ENCODE data around the gene NFE2L1.
"Not testable (repeated sequence)": the region's sequence is repeated elsewhere in the genome, so short reads cannot be mapped to it uniquely, and the experiment has no call there.

The NFE2L1 gene

GRCh38 chr17:48072811-48073210, 24.7 kb downstream of the NFE2L1 start:
- DNase-seq: not testable (repeated sequence)

GRCh38 chr17:48073566-48074094, 25.5 kb downstream of the NFE2L1 start:
- DNase-seq: not testable (repeated sequence)

GRCh38 chr17:48074322-48075081, 26.3 kb downstream of the NFE2L1 start:
- peak in 1 of 2 experiments; percentile 68 for DNase-seq

- DNase-seq: not testable (repeated sequence)
Measured at GRCh38 chr17:48077152-48077551, 29.0 kb downstream of the NFE2L1 start.

GRCh38 chr17:48081858-48082257, 33.7 kb downstream of the NFE2L1 start:
- no peak for DNase-seq

- DNase-seq: no peak
Measured at GRCh38 chr17:48084932-48085331, 36.8 kb downstream of the NFE2L1 start.

GRCh38 chr17:48093341-48094045, 45.3 kb downstream of the NFE2L1 start:
- DNase-seq: no peak

- no peak for DNase-seq
Measured at GRCh38 chr17:48095611-48096010, 47.5 kb downstream of the NFE2L1 start.

GRCh38 chr17:48100160-48100559, 52.0 kb downstream of the NFE2L1 start:
- DNase-seq: no peak

- no peak for DNase-seq
Measured at GRCh38 chr17:48100591-48101011, 52.4 kb downstream of the NFE2L1 start.

- DNase-seq: peak in 1 of 2 experiments; percentile 59
Measured at GRCh38 chr17:48101012-48101720, 53.0 kb downstream of the NFE2L1 start, which contains the start of gene CBX1. Gene CBX1 (minus strand): TSS chr17:48101478. CDS start chr17:48077004, 24,474 bp downstream.

- DNase-seq: no peak
Measured at GRCh38 chr17:48102043-48102750, 54.0 kb downstream of the NFE2L1 start.

- no peak for DNase-seq
Measured at GRCh38 chr17:48102798-48103715, 54.9 kb downstream of the NFE2L1 start.

GRCh38 chr17:48104440-48104839, 56.3 kb downstream of the NFE2L1 start:
- no peak for DNase-seq

GRCh38 chr17:48106802-48107136, 58.6 kb downstream of the NFE2L1 start:
- DNase-seq: no peak

GRCh38 chr17:48107137-48108055, 59.2 kb downstream of the NFE2L1 start, which contains the start of gene SNX11:
Gene SNX11 (plus strand): TSS chr17:48107766. CDS start chr17:48112044, 4,278 bp downstream.
- DNase-seq: peak in 1 of 2 experiments; percentile 61

GRCh38 chr17:48110761-48111160, 62.6 kb downstream of the NFE2L1 start:
- DNase-seq: no peak
